A549 (cell line): ENCODE data around the gene CDC42EP5. TPM values are rescaled to one million over a fixed set of nuclear protein-coding genes. Genes with fewer than 3 reads are reported as not detected.
A peak's percentile ranks its signal among the peaks of the same experiment; 100 is the strongest.
"Not testable (repeated sequence)": the region's sequence is repeated elsewhere in the genome, so short reads cannot be mapped to it uniquely, and the experiment has no call there.

Experiments
- ATAC-seq, 2 experiments: fragments of 200-7000 bp in 1 of 2; fragments of >200 bp in 1 of 2; cut with Nextera tagmentation in 1 of 2; cut with Tn5 transposase in 1 of 2; 3 replicates each; pipeline versions ENCODE4 v1.8.0 to v1.9.1; 2018 to 2020; ENCODE audit warnings: mild to moderate bottlenecking in 1 of 2, moderate library complexity in 1 of 2
- CTCF ChIA-PET: fragments of 300-600 bp; sonication (Branson Sonifier 250); formaldehyde crosslinking; extraction: SDS; loops from one replicate; lab custom pipeline; 2021; ENCODE audit warnings: antibody characterized with exemption, inconsistent platforms; lab: Yijun Ruan, JAX
- POLR2A ChIA-PET: fragments of 350-600 bp; formaldehyde crosslinking; extraction: SDS; loops from one replicate; lab custom pipeline; 2021; ENCODE audit warnings: antibody characterized with exemption, inconsistent platforms; lab: Yijun Ruan, JAX
- DNase-seq, 2 experiments: peaks; one replicate each; pipeline versions ENCODE4 v3.0.0 to v3.0.0-alpha.2; 2011 to 2016; ENCODE audit warnings: low read depth in 1 of 2, low spot score in 1 of 2
- FAIRE-seq: peaks from 2 replicates; lab custom pipeline; 2011; peaks lifted over from hg19 to GRCh38; lab: Jason Lieb, UNC
- H3K27ac ChIP-seq, 2 experiments: fragments of >200 bp; sonication (Bioruptor Twin); formaldehyde crosslinking; 3 replicates each; pipeline ENCODE4 v1.5.1; 2016 to 2017
- H3K4me1 ChIP-seq: fragments of >200 bp; sonication (Bioruptor Twin); formaldehyde crosslinking; 3 replicates; pipeline ENCODE4 v1.6.1; 2016
- H3K4me2 ChIP-seq: fragments of >200 bp; sonication (Bioruptor Twin); formaldehyde crosslinking; 3 replicates; pipeline ENCODE4 v1.6.1; 2016
- H3K4me3 ChIP-seq: fragments of >200 bp; sonication (Bioruptor Twin); formaldehyde crosslinking; 3 replicates; pipeline ENCODE4 v1.5.1; 2016
- H3K9me3 ChIP-seq: fragments of >200 bp; sonication (Bioruptor Twin); formaldehyde crosslinking; 3 replicates; pipeline ENCODE4 v1.6.1; 2016
- CHD2 ChIP-seq: fragments of 150-350 bp; IDR thresholded peaks from 2 replicates; pipeline ENCODE4 v1.6.1; 2014; ENCODE audit warnings: low read length; ENCODE audit not compliant: partially characterized antibody
- FOSL2 ChIP-seq, 2 experiments: fragments of 450-650 bp in 1 of 2; fragments of >200 bp in 1 of 2; sonication (Bioruptor Twin) in 1 of 2; formaldehyde crosslinking; IDR thresholded peaks; 2 replicates each; pipeline versions ENCODE4 v1.5.0 to v1.6.1; 2016 to 2020; ENCODE audit warnings: mild to moderate bottlenecking in 1 of 2, moderate library complexity in 1 of 2
- HDAC2 ChIP-seq: fragments of 200-600 bp; sonication (generic); IDR thresholded peaks from 2 replicates; pipeline ENCODE4 v1.6.1; 2016
- HEYL ChIP-seq: fragments of 250-450 bp; sonication (Bioruptor Pico); IDR thresholded peaks from 2 replicates; pipeline ENCODE4 v1.8.0; 2021; ENCODE audit warnings: mild to moderate bottlenecking, moderate library complexity
- MAFK ChIP-seq: fragments of 450-650 bp; IDR thresholded peaks from 2 replicates; pipeline ENCODE4 v1.6.1; 2014; ENCODE audit not compliant: partially characterized antibody
- NR3C1 ChIP-seq: fragments of >200 bp; sonication (Bioruptor Twin); formaldehyde crosslinking; IDR thresholded peaks from 3 replicates; pipeline ENCODE4 v1.6.1; 2017
- PHF8 ChIP-seq: fragments of 200-600 bp; sonication (generic); IDR thresholded peaks from 2 replicates; pipeline ENCODE4 v1.6.1; 2016; ENCODE audit warnings: low read depth, mild to moderate bottlenecking, antibody characterized with exemption, moderate library complexity, borderline replicate concordance
- RCOR1 ChIP-seq: fragments of 150-350 bp; IDR thresholded peaks from 2 replicates; pipeline ENCODE4 v1.6.1; 2014; ENCODE audit warnings: antibody characterized with exemption, low read length, low read depth
- SREBF2 ChIP-seq: fragments of 450-650 bp; IDR thresholded peaks from 2 replicates; pipeline ENCODE4 v1.6.1; 2014; ENCODE audit warnings: mild to moderate bottlenecking, moderate library complexity
- TP53 ChIP-seq: fragments of 250-450 bp; sonication (Bioruptor Pico); IDR thresholded peaks from 2 replicates; pipeline ENCODE4 v1.5.0; 2021; ENCODE audit warnings: mild to moderate bottlenecking, moderate library complexity
- ZNF302 ChIP-seq: fragments of 250-450 bp; sonication (Bioruptor Pico); IDR thresholded peaks from 2 replicates; pipeline ENCODE4 v1.9.0; 2021; ENCODE audit warnings: inconsistent platforms, mild to moderate bottlenecking, moderate library complexity
- WGBS: methylation state at CpG from one replicate; pipeline ENCODE4 v1.1.6; 2017; ENCODE audit errors: missing lambda C conversion rate; 5-methylcytosine and 5-hydroxymethylcytosine counted together
- polyA plus RNA-seq, 4 experiments: library from polyadenylated mRNA; depleted of rRNA in 3 of 4; stranded (reverse); fragments of >200 nt; fragmentation: RNase III in 1 of 4; extraction: RNeasy Plus Mini Kit Qiagen cat#74134 plus additional on column Dnase treatment in 1 of 4; gene quantifications; 2 replicates in 3 of 4; 3 replicates in 1 of 4; pipeline ENCODE4 v1.2.3, GENCODE V29; 2011 to 2017
- TF ChIP-seq, protein P1 (sequence below): fragments of 150-350 bp; IDR thresholded peaks from 2 replicates; pipeline ENCODE4 v1.6.1; 2014; ENCODE audit warnings: low read depth, mild to moderate bottlenecking, low read length
- TF ChIP-seq, protein P2 (sequence below): fragments of 250-450 bp; sonication (Bioruptor Pico); IDR thresholded peaks from 2 replicates; pipeline ENCODE4 v1.5.0; 2021; ENCODE audit warnings: mild to moderate bottlenecking, moderate library complexity, borderline replicate concordance
- TF ChIP-seq, protein P3 (sequence below): fragments of 200-600 bp; sonication (generic); IDR thresholded peaks from 2 replicates; pipeline ENCODE4 v1.6.1; 2016; ENCODE audit warnings: antibody characterized with exemption, mild to moderate bottlenecking, moderate library complexity
- TF ChIP-seq, protein P4 (sequence below): IDR thresholded peaks from 2 replicates; pipeline ENCODE4 v1.6.1; 2012

Gene CDC42EP5
- polyA plus RNA-seq, 2 of the 4 experiments (the other 2 are of a cell fraction) = not detected

DNA sequence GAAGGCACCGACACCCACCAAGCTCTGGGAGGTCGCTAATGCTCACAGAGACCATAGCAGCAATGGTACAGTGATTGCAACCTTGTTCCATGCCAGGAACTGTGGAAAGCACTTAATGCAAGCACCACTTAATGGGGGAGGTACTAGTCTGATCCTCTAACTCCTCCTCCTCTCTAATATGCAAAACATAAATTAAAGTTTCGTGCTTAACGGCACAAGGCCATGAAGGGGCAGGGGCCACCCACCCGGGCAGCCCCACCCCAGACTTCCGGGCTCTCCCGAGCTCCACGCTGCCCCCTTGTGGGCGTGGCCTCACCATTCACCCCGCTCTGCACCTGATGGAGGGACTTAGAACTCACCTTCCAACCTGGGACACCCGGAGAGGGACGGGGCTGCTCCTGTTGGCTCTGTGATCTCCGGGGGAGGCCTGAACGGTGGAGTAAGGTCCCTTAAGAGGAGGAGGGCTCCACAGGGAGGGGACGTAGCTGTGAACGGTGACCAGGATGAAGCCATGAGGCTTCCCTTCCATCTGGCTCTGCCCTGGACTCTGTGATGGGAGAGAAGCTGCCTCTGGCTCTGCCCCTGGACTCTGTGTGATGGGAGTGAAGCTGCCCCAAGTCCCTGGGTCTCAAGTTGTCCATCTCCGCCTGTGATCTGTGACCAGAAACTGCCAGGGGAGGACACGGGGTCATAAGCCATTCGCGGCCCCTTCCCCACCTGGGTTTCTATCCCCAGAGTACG is 36.3 kb upstream of the CDC42EP5 start:
- WGBS = 0% methylated on average over 4 of the region's 21 CpGs
- H3K4me3 ChIP-seq, CTCF ChIA-PET, H3K9me3 ChIP-seq, H3K4me2 ChIP-seq, H3K4me1 ChIP-seq, POLR2A ChIA-PET, DNase-seq, H3K27ac ChIP-seq: not testable (repeated sequence)
- FAIRE-seq (peak; percentile 63), ATAC-seq (peak; percentile 65 to 83)

DNA sequence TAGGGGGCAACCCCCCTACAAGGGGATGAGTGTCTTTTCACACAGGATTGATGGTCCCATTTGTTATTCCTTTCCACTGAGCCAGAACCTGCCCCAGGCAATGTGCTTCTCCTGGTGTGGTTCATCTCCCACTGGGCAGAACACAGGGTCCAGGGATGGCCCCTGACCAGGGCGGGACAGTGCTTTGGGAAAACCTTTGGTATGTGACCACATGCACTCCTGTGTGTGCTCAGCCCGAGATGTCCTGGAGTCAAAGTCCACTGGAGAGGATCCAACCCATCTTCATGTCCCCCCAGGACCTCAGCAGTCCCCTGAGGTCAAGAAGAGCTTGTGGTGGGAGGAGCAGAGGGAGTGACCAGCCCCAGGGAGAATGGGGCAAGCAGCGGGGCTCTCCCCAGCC is 35.4 kb upstream of the CDC42EP5 start:
- ATAC-seq = peak in 1 of 2 experiments; percentile 10; a peak in 1 of 6 replicates
- 25% methylated on average over 2 of the region's 3 CpGs for WGBS
- CTCF ChIA-PET, FAIRE-seq, H3K4me1 ChIP-seq, H3K4me3 ChIP-seq, H3K9me3 ChIP-seq, POLR2A ChIA-PET, H3K27ac ChIP-seq, H3K4me2 ChIP-seq, DNase-seq: not testable (repeated sequence)

DNA sequence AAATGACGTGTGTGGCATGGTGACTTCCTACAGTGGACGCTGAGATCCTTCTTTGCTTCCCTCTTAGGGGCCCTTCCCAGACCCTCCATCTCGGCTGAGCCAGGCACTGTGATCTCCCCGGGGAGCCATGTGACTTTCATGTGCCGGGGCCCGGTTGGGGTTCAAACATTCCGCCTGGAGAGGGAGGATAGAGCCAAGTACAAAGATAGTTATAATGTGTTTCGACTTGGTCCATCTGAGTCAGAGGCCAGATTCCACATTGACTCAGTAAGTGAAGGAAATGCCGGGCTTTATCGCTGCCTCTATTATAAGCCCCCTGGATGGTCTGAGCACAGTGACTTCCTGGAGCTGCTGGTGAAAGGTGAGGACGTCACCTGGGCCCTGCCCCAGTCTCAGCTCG is 34.7 kb upstream of the CDC42EP5 start:
- Histone ChIP-seq H3K4me3 (no peak overlapping the region), H3K27ac (no peak overlapping the region), H3K4me1 (no peaks in the 10 kb centered on the region), H3K9me3 (0 out of 3 replicates have a peak, but pooled peaks cover 3% of the 10 kb centered on the region), H3K4me2 (no peak overlapping the region)
- ChIA-PET POLR2A (no interaction called here), CTCF (no interaction called here)
- ATAC-seq (no peak; a peak in 1 of 6 replicates), DNase-seq (no peak), FAIRE-seq (no peak)
- WGBS = 3% methylated on average over 12 of the region's 12 CpGs
- TF ChIP-seq FOSL2 (IDR thresholded peaks at IDR 0.05) (no peak), FOSL2 (CRISPR knock-in tag; IDR thresholded peaks at IDR 0.05) (no peak), HEYL (CRISPR knock-in tag) (no peak), CHD2 (no peak), PHF8 (no peak), SREBF2 (no peak), TP53 (CRISPR knock-in tag) (no peak)
- TF ChIP-seq, protein P1, sequence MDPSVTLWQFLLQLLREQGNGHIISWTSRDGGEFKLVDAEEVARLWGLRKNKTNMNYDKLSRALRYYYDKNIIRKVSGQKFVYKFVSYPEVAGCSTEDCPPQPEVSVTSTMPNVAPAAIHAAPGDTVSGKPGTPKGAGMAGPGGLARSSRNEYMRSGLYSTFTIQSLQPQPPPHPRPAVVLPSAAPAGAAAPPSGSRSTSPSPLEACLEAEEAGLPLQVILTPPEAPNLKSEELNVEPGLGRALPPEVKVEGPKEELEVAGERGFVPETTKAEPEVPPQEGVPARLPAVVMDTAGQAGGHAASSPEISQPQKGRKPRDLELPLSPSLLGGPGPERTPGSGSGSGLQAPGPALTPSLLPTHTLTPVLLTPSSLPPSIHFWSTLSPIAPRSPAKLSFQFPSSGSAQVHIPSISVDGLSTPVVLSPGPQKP = no peak
- TF ChIP-seq, protein P2, sequence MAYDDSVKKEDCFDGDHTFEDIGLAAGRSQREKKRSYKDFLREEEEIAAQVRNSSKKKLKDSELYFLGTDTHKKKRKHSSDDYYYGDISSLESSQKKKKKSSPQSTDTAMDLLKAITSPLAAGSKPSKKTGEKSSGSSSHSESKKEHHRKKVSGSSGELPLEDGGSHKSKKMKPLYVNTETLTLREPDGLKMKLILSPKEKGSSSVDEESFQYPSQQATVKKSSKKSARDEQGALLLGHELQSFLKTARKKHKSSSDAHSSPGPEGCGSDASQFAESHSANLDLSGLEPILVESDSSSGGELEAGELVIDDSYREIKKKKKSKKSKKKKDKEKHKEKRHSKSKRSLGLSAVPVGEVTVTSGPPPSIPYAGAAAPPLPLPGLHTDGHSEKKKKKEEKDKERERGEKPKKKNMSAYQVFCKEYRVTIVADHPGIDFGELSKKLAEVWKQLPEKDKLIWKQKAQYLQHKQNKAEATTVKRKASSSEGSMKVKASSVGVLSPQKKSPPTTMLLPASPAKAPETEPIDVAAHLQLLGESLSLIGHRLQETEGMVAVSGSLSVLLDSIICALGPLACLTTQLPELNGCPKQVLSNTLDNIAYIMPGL (CRISPR knock-in tag) = no peak

DNA sequence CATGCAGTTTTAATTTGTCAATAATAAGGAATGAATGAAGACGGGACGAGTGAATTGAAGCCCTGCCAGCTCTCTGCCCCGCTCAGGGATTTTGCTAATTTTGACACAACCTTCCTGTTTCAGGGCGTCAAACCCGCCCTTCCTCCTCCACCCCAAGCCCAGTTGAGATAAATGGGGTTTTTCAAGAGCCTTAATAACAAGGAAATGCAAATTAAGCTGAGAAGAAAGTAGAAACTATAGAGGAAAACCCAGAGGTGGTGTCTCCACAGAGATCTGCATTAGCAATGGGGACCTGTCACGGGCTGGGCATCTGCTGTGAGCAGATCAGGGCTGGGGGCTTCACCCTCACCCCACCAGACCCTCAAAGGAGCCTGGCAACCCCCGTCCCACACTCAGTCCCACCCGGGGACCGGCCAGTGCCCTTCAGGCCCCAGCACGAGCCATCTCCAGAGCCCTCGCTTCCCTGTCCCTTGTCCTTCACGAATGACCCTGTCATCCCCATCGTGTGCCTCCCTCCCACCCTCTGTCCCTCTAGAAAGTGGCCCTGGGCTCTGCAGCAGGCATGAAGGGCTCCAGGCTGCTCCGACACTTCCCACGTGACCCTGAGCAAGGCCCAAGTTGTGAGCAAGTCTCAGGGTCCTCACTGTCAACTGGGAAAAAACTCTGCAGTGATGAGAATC is 34.1 kb upstream of the CDC42EP5 start:
- H3K4me3 ChIP-seq, DNase-seq, H3K9me3 ChIP-seq, POLR2A ChIA-PET, FAIRE-seq, H3K27ac ChIP-seq, H3K4me1 ChIP-seq, ATAC-seq, H3K4me2 ChIP-seq: not testable (repeated sequence)
- 21% methylated on average over 7 of the region's 15 CpGs for WGBS
- CTCF ChIA-PET = interaction anchor here (1.1 to 2.0 kb wide), 2 partner anchors 12 to 29 kb away, joined by 5 to 6 read pairs; no protein-coding TSS in a partner anchor

DNA sequence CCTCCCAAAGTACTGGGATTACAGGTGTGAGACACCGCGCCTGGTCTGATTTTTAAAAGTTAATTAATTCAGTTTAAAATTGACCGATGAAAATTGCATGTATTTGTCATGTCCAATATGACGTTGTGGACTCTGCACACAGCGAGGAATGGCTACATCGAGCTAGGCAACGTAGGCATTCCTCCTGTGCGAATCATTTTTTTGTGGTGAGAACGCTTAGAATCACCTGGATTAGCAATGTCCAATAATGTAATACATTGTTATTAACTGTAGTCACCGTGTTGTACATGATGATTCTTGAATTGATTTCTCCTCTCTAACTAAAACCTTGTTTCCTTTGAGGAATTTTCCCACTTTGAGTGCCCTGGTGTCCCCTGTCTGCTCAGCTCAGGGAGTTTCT is 33.0 kb upstream of the CDC42EP5 start:
- Histone ChIP-seq H3K4me3 (no peak overlapping the region), H3K4me2 (no peak overlapping the region), H3K27ac (no peak overlapping the region), H3K4me1 (no peaks in the 10 kb centered on the region), H3K9me3 (0 out of 3 replicates have a peak, but pooled peaks cover 3% of the 10 kb centered on the region)
- DNase-seq (no peak), ATAC-seq (no peak), FAIRE-seq (no peak)
- ChIA-PET CTCF (interaction anchor here (1.1 to 2.0 kb wide), 2 partner anchors 11 to 27 kb away, joined by 5 to 6 read pairs; no protein-coding TSS in a partner anchor), POLR2A (no interaction called here)
- 31% methylated on average over 10 of the region's 10 CpGs for WGBS
- no peak for TF ChIP-seq ZNF302 (CRISPR knock-in tag)
- TF ChIP-seq SREBF2 = no peak
- TF ChIP-seq, protein P3, sequence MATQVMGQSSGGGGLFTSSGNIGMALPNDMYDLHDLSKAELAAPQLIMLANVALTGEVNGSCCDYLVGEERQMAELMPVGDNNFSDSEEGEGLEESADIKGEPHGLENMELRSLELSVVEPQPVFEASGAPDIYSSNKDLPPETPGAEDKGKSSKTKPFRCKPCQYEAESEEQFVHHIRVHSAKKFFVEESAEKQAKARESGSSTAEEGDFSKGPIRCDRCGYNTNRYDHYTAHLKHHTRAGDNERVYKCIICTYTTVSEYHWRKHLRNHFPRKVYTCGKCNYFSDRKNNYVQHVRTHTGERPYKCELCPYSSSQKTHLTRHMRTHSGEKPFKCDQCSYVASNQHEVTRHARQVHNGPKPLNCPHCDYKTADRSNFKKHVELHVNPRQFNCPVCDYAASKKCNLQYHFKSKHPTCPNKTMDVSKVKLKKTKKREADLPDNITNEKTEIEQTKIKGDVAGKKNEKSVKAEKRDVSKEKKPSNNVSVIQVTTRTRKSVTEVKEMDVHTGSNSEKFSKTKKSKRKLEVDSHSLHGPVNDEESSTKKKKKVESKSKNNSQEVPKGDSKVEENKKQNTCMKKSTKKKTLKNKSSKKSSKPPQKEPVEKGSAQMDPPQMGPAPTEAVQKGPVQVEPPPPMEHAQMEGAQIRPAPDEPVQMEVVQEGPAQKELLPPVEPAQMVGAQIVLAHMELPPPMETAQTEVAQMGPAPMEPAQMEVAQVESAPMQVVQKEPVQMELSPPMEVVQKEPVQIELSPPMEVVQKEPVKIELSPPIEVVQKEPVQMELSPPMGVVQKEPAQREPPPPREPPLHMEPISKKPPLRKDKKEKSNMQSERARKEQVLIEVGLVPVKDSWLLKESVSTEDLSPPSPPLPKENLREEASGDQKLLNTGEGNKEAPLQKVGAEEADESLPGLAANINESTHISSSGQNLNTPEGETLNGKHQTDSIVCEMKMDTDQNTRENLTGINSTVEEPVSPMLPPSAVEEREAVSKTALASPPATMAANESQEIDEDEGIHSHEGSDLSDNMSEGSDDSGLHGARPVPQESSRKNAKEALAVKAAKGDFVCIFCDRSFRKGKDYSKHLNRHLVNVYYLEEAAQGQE = no peak
- TF ChIP-seq, protein P4, sequence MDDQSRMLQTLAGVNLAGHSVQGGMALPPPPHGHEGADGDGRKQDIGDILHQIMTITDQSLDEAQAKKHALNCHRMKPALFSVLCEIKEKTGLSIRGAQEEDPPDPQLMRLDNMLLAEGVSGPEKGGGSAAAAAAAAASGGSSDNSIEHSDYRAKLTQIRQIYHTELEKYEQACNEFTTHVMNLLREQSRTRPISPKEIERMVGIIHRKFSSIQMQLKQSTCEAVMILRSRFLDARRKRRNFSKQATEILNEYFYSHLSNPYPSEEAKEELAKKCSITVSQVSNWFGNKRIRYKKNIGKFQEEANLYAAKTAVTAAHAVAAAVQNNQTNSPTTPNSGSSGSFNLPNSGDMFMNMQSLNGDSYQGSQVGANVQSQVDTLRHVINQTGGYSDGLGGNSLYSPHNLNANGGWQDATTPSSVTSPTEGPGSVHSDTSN = no peak
- no peak for TF ChIP-seq HDAC2
- TF ChIP-seq MAFK = no peak
- TF ChIP-seq RCOR1 = no peak
- no peak for TF ChIP-seq NR3C1
